Peyer's patch (tissue), 4 donors: Measurements from ENCODE around the gene FBXL4.

Source experiments
- POLR2A ChIP-seq, 2 donors: fragments of 450-650 bp; IDR thresholded peaks; one replicate each; pipeline ENCODE4 v1.5.1; 2017; ENCODE audit warnings: antibody characterized with exemption in 2 of 2, mild to moderate bottlenecking in 2 of 2, moderate library complexity in 2 of 2
- TF ChIP-seq, protein P1 (sequence below), 6 experiments: fragments of 450-650 bp in 4 of 6; fragments of 200-600 bp in 2 of 6; sonication (generic) in 1 of 6; IDR thresholded peaks; one replicate each; pipeline ENCODE4 v1.5.1; 2017 to 2019; ENCODE audit warnings: antibody characterized with exemption in 6 of 6, mild to moderate bottlenecking in 3 of 6, moderate library complexity in 1 of 6

DNA sequence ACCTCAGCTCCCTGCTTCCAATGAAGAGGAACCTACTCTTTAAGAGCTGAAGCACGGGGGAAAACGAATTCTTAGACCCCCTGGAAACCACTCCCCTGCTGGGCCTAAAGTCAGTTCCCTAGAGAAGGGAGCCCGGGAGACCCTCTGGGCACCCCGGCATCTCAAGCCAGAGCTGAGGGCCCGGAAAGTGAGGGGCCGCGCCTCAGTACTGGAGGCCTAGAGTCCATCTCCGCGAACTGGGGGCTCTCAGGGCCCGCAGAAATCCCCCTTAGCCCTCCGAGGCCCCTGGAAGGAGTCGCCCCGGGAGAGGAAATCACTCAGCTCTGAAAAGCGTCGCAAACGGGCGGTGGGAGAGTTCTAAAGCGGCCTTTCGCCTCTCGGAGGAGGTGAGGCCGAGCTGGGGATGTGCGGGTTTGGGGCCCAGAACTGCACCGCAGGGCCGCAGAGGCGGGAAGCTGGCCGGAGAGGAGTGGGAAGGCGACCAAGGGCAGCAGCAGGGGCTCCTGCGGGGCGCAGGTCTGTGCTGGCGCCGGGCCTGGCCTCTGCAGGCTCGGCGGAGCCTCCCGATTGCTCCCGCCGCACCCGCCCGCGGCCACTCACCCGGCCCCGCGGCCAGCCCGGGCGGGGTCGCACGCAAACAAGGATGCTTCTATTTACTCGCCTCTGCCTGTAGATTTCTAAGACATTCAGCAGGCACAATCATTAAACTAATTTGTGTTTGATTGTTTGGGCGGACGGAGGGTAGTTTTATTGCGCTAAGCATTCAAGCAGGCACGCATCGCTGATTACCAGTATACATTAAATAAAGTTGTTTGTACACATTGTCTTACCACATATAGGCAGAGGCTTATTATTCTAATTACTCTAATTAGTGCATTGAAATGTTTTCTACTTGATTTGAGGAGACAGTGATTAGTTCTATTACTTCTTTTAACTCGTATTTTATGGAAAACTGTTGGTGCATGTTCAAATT lies 104.2 kb downstream of the FBXL4 start:
- TF ChIP-seq POLR2A (IDR thresholded peaks at IDR 0.05) = no peak
- TF ChIP-seq, protein P1, sequence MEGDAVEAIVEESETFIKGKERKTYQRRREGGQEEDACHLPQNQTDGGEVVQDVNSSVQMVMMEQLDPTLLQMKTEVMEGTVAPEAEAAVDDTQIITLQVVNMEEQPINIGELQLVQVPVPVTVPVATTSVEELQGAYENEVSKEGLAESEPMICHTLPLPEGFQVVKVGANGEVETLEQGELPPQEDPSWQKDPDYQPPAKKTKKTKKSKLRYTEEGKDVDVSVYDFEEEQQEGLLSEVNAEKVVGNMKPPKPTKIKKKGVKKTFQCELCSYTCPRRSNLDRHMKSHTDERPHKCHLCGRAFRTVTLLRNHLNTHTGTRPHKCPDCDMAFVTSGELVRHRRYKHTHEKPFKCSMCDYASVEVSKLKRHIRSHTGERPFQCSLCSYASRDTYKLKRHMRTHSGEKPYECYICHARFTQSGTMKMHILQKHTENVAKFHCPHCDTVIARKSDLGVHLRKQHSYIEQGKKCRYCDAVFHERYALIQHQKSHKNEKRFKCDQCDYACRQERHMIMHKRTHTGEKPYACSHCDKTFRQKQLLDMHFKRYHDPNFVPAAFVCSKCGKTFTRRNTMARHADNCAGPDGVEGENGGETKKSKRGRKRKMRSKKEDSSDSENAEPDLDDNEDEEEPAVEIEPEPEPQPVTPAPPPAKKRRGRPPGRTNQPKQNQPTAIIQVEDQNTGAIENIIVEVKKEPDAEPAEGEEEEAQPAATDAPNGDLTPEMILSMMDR (IDR thresholded peaks at IDR 0.05) = no peak
